HG03460 (cell line): ENCODE results near the gene DEPDC5.
"Not testable (repeated sequence)": the region's sequence is repeated elsewhere in the genome, so short reads cannot be mapped to it uniquely, and the experiment has no call there.

Experiments
- ATAC-seq: cut with Tn5 transposase; IDR thresholded peaks from one replicate; pipeline ENCODE4 v1.9.1; 2021; ENCODE audit not compliant: unreplicated experiment

The DEPDC5 gene

GRCh38 chr22:31753634-31754501, at the start of gene DEPDC5:
TSS of gene DEPDC5 (plus strand) at chr22:31754019. CDS start at chr22:31754922, 903 bp downstream.
- peak; percentile 46 for ATAC-seq

GRCh38 chr22:31707519-31707918, 46.3 kb upstream of the DEPDC5 start:
- ATAC-seq, result no peak

- not testable (repeated sequence) for ATAC-seq
Observed at GRCh38 chr22:31711226-31711625, 42.6 kb upstream of the DEPDC5 start.

GRCh38 chr22:31715147-31715778, 38.6 kb upstream of the DEPDC5 start:
- ATAC-seq, result no peak

GRCh38 chr22:31719850-31720471, 33.9 kb upstream of the DEPDC5 start:
- no peak for ATAC-seq

- ATAC-seq, result no peak
Observed at GRCh38 chr22:31723723-31724122, 30.1 kb upstream of the DEPDC5 start.

- no peak for ATAC-seq
Observed at GRCh38 chr22:31726692-31727091, 27.1 kb upstream of the DEPDC5 start.

- ATAC-seq, result no peak
Observed at GRCh38 chr22:31728857-31729256, 25.0 kb upstream of the DEPDC5 start.

GRCh38 chr22:31730344-31730711, 23.5 kb upstream of the DEPDC5 start:
- no peak for ATAC-seq

- no peak for ATAC-seq
Observed at GRCh38 chr22:31732089-31732829, 21.6 kb upstream of the DEPDC5 start.

GRCh38 chr22:31733580-31734079, 20.2 kb upstream of the DEPDC5 start:
- ATAC-seq, result no peak

GRCh38 chr22:31734512-31734911, 19.3 kb upstream of the DEPDC5 start:
- no peak for ATAC-seq

GRCh38 chr22:31736458-31736857, 17.4 kb upstream of the DEPDC5 start:
- no peak for ATAC-seq

GRCh38 chr22:31737932-31738331, 15.9 kb upstream of the DEPDC5 start:
- ATAC-seq, result no peak

GRCh38 chr22:31738566-31738965, 15.3 kb upstream of the DEPDC5 start:
- no peak for ATAC-seq

GRCh38 chr22:31739795-31740201, 14.0 kb upstream of the DEPDC5 start:
- ATAC-seq, result no peak

GRCh38 chr22:31740314-31740713, 13.5 kb upstream of the DEPDC5 start:
- not testable (repeated sequence) for ATAC-seq

GRCh38 chr22:31742115-31742514, 11.7 kb upstream of the DEPDC5 start:
- ATAC-seq, result no peak

- ATAC-seq, result no peak
Observed at GRCh38 chr22:31742682-31743081, 11.1 kb upstream of the DEPDC5 start.

GRCh38 chr22:31743871-31744270, 9.9 kb upstream of the DEPDC5 start:
- ATAC-seq, result no peak

- ATAC-seq, result no peak
Observed at GRCh38 chr22:31747441-31747840, 6.4 kb upstream of the DEPDC5 start.
